Tibial nerve (tissue), 4 donors: Measurements from ENCODE around the gene MPST. TPM values are rescaled to one million over a fixed set of nuclear protein-coding genes. Genes with fewer than 3 reads are reported as not detected.

Source experiments
- DNase-seq, 2 donors: peaks; one replicate each; pipeline ENCODE4 v3.0.0-alpha.2; 2019; ENCODE audit warnings: low spot score in 2 of 2
- H3K27ac ChIP-seq, 4 donors: fragments of 200-600 bp; sonication (generic) in 3 of 4; one replicate each; pipeline ENCODE4 v1.5.1; 2017 to 2019; ENCODE audit warnings: mild to moderate bottlenecking in 1 of 4
- H3K27me3 ChIP-seq, 2 donors: fragments of 200-600 bp; sonication (generic) in 1 of 2; one replicate each; pipeline versions ENCODE4 v1.5.1 to v1.6.0; 2017 to 2019
- H3K36me3 ChIP-seq, 3 donors: fragments of 200-600 bp; sonication (generic); one replicate each; pipeline ENCODE4 v1.5.1; 2018 to 2019
- H3K4me1 ChIP-seq, 4 donors: fragments of 200-600 bp; sonication (generic) in 3 of 4; one replicate each; pipeline ENCODE4 v1.5.1; 2017 to 2019
- H3K4me3 ChIP-seq, 4 donors: fragments of 200-600 bp; sonication (generic) in 3 of 4; one replicate each; pipeline ENCODE4 v1.5.1; 2017 to 2019; ENCODE audit warnings: mild to moderate bottlenecking in 1 of 4, moderate library complexity in 1 of 4
- H3K9me3 ChIP-seq, 4 donors: fragments of 200-600 bp; sonication (generic) in 3 of 4; one replicate each; pipeline ENCODE4 v1.5.1; 2017 to 2019
- EP300 ChIP-seq, 2 donors: sonication (generic); formaldehyde crosslinking; IDR thresholded peaks; one replicate each; pipeline ENCODE4 v1.6.1; 2017; ENCODE audit warnings: antibody characterized with exemption in 2 of 2, mild to moderate bottlenecking in 1 of 2
- POLR2A ChIP-seq, 2 donors: fragments of 450-650 bp; IDR thresholded peaks; one replicate each; pipeline ENCODE4 v1.6.1; 2017; ENCODE audit warnings: antibody characterized with exemption in 2 of 2, mild to moderate bottlenecking in 2 of 2, moderate library complexity in 2 of 2
- WGBS, 2 donors: methylation state at CpG; one replicate each; pipeline ENCODE4 v1.1.5; 2018; 5-methylcytosine and 5-hydroxymethylcytosine counted together
- total RNA-seq, 4 donors: library from RNA; depleted of rRNA; stranded (reverse); fragments of >200 nt; gene quantifications; one replicate each; pipeline ENCODE4 v1.1.0, GENCODE V29; 2016
- TF ChIP-seq, protein P1 (sequence below), 5 experiments: fragments of 200-600 bp in 3 of 5; fragments of 450-650 bp in 2 of 5; sonication (generic) in 3 of 5; IDR thresholded peaks; one replicate each; pipeline ENCODE4 v1.5.1; 2016 to 2019; ENCODE audit warnings: antibody characterized with exemption in 5 of 5, mild to moderate bottlenecking in 3 of 5, moderate library complexity in 2 of 5

MPST gene
- total RNA-seq, 4 donors from 2014 or later, result 193 to 258 (median 199) TPM

DNA sequence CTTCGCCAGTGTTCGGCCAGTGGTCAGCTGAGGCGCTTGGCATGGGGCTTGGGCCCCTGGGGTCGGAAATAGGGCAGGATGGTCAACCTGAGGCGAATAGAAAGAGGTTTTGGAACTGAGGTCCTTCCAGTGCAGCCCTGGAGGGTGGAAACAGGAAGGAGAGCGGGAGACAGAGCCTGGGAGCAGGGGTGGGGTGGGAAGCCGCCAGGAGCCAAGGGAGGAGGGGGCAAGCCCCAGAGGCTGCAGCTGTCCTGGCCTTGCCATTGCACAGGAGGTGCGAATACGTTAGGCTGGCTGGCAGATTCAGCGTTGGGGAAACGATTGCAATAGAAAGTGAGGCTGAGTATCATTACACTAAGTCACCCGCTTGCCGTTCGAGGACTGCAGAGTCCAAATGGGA lies 18.1 kb downstream of the MPST start:
- H3K9me3 ChIP-seq, result no peaks in the 10 kb centered on the region
- H3K27me3 ChIP-seq, result no peaks in the 10 kb centered on the region
- no peak overlapping the region for H3K4me3 ChIP-seq
- TF ChIP-seq, protein P1, sequence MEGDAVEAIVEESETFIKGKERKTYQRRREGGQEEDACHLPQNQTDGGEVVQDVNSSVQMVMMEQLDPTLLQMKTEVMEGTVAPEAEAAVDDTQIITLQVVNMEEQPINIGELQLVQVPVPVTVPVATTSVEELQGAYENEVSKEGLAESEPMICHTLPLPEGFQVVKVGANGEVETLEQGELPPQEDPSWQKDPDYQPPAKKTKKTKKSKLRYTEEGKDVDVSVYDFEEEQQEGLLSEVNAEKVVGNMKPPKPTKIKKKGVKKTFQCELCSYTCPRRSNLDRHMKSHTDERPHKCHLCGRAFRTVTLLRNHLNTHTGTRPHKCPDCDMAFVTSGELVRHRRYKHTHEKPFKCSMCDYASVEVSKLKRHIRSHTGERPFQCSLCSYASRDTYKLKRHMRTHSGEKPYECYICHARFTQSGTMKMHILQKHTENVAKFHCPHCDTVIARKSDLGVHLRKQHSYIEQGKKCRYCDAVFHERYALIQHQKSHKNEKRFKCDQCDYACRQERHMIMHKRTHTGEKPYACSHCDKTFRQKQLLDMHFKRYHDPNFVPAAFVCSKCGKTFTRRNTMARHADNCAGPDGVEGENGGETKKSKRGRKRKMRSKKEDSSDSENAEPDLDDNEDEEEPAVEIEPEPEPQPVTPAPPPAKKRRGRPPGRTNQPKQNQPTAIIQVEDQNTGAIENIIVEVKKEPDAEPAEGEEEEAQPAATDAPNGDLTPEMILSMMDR (IDR thresholded peaks at IDR 0.05), result no peak
- TF ChIP-seq POLR2A (IDR thresholded peaks at IDR 0.05) (no peak), EP300 (IDR thresholded peaks at IDR 0.05) (no peak)
- no peak for DNase-seq
- 54 to 62% methylated on average over 14 of the region's 14 CpGs for WGBS, 2 donors
- H3K27ac ChIP-seq, result no peak overlapping the region
- no peaks in the 10 kb centered on the region for H3K36me3 ChIP-seq
- H3K4me1 ChIP-seq, result peaks cover 0 to 3% (median 0%) of the 10 kb centered on the region in 4 donors

DNA sequence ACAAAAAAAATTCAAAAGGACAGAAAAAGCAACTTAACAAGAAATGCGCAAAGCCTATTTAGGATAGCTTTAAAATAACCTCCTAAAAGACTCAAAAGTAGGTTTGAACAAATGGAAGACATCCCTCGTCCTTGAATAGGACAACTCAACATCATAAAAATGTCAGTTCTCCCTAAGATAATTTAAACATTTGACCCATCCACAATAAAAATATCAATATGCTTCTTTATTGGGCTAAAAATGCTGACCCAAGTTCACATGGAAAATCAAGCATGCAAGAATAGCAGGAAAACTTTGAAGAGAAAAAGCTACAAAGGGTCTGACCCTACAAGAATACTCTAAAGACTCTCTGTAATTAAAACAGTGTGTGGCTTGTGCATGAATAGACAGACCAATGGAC lies 19.9 kb downstream of the MPST start:
- TF ChIP-seq, protein P1 (IDR thresholded peaks at IDR 0.05), result no peak
- TF ChIP-seq EP300 (IDR thresholded peaks at IDR 0.05) (no peak), POLR2A (IDR thresholded peaks at IDR 0.05) (no peak)
- no peaks in the 10 kb centered on the region for H3K27me3 ChIP-seq
- H3K4me3 ChIP-seq, result no peak overlapping the region
- H3K36me3 ChIP-seq, result no peaks in the 10 kb centered on the region
- H3K9me3 ChIP-seq, result no peaks in the 10 kb centered on the region
- H3K4me1 ChIP-seq, result peaks cover 0 to 5% (median 0%) of the 10 kb centered on the region in 4 donors
- WGBS, 2 donors, result 40 to 50% methylated on average over 2 of the region's 2 CpGs
- no peak for DNase-seq
- H3K27ac ChIP-seq, result no peak overlapping the region

DNA sequence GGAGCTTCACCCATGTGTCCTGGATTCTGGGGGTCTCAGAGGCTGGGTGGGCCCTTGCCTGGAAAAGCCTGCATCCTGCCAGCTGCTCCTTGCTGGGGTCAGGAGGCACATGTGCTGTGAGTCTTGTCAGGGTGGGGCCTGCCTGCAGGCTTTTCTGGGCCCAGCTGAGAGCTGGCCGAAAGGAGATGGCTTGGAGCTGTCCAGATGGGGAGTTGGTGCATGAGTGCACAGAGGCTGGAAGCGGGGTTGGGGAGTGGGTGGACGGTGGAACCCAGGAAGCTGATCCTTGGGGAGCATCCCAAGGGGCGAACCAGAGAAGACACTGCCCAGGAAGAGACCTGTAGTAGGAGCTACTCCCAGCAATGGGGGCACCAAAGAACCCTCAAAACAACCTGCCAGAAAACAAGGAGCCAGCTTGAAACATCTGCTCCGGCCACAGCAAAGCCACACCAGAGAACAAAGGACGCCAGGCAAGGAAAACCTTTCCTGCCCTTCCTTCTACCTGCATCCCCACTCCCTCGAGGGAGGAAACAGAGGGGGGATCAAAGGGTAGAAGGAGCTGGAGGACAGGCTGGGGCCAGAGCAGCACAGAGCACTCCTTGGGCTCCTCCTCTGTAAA lies 23.8 kb downstream of the MPST start:
- WGBS, 2 donors, result 60 to 82% methylated on average over 7 of the region's 7 CpGs
- no peaks in the 10 kb centered on the region for H3K27me3 ChIP-seq

DNA sequence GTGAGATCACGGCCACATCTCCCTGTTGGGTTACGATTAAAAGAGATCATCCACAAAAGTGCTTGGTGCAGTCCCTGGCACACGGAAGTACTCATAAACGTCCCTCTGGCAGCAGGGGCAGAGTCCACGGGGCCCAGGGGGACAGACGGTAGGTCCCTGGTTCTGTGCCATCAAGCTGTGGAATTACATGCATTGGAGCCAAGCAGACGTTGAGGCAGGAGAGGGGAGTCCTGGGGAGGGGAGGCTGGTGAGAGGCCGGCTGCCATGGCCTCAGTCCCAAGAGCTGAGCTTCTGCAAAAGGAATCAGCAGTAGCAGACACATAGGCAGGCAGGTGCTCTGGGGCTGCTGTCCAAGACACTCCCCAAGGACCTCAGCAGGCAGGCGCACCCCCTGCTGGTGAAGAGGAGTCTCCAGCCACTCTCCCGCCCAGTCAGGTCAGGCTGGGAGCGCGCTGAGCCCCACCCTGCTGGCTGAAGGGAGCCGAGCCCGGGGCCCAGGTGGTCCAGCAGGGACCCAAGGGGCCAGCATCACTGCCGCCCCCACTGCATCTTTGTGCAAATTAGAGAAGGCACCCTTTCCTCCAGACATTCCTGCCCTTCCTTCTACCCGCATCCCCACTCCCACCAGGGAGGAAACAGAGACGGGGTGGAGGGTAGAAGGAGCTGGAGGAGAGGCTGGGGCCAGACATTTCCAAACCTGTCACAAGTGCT lies 24.4 kb downstream of the MPST start:
- H3K9me3 ChIP-seq, result no peaks in the 10 kb centered on the region
- no peak overlapping the region for H3K27ac ChIP-seq
- peaks cover 0 to 5% (median 0%) of the 10 kb centered on the region in 4 donors for H3K4me1 ChIP-seq
- WGBS, 2 donors, result 52 to 67% methylated on average over 11 to 15 of the region's 17 CpGs
- H3K36me3 ChIP-seq, result no peaks in the 10 kb centered on the region
- H3K27me3 ChIP-seq, result no peaks in the 10 kb centered on the region
- H3K4me3 ChIP-seq, result no peak overlapping the region
- DNase-seq, result peak in 1 of 2 donors; percentile 12
- TF ChIP-seq POLR2A (IDR thresholded peaks at IDR 0.05), result no peak
- TF ChIP-seq, protein P1 (IDR thresholded peaks at IDR 0.05), result peak; percentile 31 to 53 (median 46)
- no peak for TF ChIP-seq EP300 (IDR thresholded peaks at IDR 0.05)

More for the DNA sequence above, 23.8 kb downstream of the MPST start:
- Histone ChIP-seq H3K4me3 (no peak overlapping the region), H3K36me3 (no peaks in the 10 kb centered on the region), H3K9me3 (no peaks in the 10 kb centered on the region), H3K4me1 (peaks cover 0 to 5% (median 0%) of the 10 kb centered on the region in 4 donors), H3K27ac (no peak overlapping the region)
- TF ChIP-seq EP300 (IDR thresholded peaks at IDR 0.05) (no peak), POLR2A (IDR thresholded peaks at IDR 0.05) (no peak)
- TF ChIP-seq, protein P1 (IDR thresholded peaks at IDR 0.05), result no peak
- DNase-seq, result no peak
